ENCODE measurements around the gene UBE2O.

Gene UBE2O

DNA sequence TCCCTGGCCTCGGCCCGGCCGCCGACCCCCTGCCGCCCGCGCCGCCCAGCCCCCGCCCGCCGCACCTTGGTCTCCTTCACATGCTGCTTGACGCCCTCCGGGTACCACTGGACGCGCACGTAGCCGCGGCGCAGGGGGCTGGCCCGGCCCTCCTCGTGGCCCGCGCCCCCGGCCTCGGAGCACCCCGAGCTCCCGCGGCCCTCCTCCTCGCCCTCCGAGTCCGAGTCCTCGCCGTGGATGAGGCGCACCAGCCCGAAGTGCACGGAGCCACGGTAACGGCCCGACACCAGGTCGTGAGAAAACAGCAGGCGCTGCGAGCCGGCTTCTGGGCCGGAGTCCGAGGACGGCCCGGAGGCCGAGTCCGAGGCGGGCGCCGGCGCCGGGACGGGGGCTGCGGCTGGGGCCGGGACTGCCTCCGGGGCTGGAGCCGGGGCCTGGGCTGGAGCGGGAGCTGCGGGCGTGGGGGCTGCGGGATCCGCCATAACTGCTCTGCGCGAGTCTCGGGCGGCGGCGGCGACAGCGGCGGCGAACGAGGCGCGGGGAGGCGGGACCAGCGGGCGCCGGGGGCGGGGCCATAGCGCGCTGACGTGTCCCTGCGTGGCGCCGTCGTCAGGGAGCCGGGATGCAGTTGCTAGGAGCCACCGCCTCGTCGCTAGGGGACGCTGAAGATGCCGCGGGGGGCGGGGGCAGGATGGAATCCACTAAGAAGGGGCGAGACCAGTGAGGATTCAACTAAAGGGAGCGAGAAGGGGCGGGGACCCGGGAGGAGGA is at the start of gene UBE2O:
Gene UBE2O (minus strand): TSS at position 493 of the 771 bp plus-strand sequence. CDS start 11 bp downstream, at position 482.
- peak; percentile 93 to 95 for DNase-seq

DNA sequence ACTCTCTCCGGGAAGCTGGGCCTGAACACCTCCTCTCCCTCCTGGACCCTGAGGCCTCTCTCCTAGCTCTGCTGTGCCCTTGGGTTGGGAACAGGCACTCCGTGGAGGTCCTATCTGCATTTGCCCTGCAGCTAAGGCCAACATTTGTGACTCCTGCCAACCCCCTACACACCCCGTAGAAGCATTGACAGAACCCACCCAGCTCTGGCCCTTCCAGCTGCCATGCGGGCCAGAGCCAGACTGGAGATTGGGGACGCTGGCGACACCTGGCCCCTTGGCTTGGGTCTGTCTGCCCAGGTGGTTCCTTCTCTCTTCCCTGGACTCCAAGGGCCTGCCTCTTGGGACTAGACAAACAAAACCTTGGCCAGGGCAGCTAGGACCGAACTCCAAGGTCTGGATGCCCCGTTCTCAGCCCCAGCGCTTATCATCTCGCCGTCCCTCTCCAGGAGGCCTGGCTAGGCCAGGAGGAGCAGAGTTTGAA is 48.9 kb upstream of the UBE2O start:
- no peak for DNase-seq

DNA sequence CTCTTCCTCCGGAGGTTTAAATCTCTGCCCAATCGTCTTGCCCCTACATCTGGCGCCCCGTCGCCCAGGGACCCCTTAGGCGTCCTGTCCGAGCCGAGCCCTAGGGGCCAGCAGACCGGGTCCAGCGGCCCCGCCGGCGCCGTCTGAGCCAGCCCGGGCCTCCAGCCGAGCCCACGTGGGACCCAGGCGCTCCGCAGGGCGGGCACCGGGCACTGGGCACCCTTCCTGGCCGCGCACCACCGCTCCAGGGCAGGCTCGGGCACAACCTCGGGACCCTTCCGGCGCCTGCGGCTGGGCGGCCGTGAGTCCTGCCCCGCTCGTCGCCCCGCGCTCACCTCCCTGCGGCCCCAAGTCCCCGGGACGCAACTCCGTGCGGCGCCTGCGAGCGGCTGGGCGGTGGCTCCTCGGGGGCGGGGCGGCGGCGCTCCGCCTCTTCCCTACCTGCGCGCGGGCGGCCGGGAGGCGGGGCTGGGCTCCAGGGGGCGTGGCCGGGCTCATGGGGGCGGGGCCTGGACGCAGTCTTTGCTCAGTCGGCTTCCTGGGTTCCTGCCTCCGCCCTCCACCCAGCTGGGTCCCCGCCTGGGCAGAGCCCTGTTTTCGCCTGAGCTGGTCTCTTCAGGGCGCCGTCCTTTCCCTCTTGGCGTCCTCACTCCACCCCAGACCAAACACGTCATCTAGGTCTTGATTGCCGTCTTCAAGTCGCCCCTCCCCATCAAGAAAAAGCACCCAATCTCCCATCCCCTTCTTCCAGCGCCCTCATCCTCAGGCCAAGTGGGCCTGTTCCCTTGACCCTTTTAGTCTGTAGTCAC is 48.3 kb upstream of the UBE2O start, which contains the start of gene RHBDF2:
Gene RHBDF2 (minus strand): TSS at position 406 of the 809 bp plus-strand sequence. CDS start 19,899 bp downstream, outside the sequence.
- DNase-seq: peak; percentile 95 to 100

DNA sequence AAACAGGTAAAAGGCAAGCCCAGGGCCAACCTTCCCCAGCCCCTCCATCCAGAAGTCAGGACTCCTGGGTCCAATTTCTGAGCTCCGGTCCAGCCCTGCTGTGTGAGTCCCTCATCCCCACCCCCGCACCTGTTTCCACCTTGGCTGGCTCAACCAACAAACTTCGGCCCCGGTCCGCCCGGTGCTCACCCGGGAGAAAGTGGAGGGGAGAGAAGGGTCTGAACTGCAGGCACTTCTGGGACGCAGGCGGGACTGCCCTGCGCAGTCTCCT is 47.7 kb upstream of the UBE2O start:
- no peak for DNase-seq

DNA sequence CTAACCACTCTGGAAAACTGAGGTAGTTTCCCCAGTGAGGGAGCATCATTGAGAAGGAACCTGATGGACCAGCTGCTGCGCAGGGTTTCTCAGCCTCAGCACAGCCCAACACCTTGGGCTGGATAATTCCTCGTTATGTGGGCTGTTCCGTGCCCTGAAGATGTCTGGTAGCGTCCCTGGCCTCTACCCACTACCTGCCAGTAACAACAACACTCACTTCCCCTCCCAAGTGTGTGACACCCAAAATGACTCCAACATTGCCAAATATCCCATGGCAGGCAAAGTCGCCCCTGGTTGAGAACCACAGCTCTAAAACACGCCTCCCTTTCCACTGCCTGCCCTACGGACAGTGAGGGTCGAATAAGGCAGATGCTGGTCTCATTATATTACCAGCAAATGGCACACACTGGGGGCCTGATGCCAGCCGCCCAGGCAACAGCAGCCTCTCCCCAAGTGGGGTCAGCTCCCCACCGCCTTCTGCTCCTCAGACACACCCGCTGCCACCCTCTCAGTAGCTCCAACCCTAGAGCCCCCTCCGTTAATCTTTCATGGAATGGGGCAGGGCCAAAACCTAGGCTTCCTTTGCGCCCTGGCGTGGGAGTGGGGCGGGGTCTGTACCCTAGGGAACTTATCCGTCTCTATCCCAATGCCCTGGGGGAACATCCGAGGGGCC is 47.3 kb upstream of the UBE2O start:
- no peak for DNase-seq

DNA sequence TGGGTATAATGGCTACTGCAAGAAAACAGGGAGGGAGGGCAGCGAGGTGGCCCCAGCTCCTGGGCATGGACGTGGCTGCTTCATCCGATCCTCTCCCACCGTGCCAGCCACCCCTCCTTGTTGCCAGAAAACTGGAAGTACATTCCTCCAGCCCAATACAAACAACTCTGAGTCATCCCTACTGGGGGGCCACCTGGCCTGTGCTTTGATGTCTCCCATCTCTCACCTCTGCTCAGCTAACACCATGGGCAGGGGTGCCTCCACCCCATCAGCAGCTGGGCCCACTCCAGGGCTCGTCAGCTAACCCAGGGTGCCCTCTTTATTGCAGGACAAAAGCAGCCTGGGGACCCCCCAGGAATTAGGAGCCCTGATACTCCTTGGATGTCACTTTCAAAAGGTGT is 46.3 kb upstream of the UBE2O start:
- DNase-seq: no peak

DNA sequence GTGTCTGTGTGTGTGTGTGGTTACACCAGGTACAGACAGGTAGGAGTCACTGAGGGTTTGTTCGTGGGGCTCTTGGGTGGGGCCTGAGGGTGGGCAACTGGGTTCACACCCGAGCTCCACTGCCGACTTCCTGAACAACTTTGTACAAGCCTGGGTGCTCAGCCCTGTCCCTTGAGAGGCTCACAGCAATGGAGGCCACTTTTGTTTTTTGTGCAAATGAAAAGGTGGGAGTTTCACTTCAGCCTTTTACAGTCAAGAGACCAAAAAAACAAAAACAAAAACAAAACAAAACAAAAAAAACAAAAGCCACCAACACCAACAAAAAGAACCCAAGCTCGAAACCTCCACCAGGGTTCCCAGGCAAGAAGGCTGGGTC is 45.9 kb upstream of the UBE2O start:
- no peak for DNase-seq

DNA sequence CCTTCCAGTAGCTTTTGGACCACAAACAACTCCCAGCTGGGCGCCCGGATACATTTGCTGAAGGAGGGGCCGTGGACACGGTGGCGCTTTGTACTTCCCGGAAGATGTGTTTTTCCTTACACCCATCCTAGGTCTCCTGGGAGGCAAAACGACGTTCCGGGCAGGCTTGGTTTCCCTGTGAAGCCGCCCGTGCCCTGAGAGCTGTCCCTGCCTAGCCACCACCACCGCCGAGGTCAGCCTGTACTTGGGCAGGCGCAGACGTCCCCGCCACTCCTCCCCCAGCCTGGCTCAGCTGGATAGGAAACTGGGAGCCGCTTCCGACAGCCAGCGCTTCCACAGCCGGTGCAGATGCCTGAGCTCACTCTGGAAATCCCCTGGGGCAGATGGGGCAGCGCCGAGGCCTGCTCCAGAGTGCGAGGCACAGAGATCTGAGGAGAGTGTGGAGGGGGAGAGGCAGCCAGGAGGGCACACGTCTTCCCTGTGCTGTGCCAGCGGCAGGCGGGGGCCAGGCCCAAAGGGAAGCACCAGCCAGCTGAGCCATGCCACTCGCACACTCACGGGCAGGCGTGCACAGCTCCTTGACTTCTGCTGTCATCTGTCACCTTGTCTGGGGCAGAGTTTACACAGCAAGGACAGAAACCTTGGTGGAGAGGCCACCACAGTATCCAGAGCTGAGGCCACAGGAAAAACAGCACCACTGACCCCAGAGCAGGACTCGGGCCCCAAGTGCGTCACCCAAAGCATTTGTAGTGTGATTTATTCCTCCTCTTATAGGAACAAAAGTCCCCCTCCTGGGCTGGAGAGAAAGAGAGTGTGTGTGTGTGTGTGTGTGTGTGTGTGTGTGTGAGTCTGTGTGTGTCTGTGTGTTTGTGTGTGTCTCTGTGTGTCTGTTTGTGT is 45.3 kb upstream of the UBE2O start:
- no peak for DNase-seq

DNA sequence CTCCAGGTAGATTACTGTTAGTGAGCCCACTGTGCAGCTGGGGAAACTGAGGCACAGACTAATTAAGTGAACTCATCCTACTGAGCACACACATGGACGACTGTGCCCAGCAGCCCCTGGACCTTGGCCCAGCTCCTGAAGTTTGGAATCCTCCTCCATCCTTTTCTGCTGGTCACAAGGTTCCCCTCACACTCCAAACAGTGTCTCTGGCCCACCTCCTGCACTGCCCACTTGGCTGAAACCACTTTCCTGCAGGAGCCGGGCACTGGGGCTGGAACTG is 44.7 kb upstream of the UBE2O start:
- DNase-seq: no peak

DNA sequence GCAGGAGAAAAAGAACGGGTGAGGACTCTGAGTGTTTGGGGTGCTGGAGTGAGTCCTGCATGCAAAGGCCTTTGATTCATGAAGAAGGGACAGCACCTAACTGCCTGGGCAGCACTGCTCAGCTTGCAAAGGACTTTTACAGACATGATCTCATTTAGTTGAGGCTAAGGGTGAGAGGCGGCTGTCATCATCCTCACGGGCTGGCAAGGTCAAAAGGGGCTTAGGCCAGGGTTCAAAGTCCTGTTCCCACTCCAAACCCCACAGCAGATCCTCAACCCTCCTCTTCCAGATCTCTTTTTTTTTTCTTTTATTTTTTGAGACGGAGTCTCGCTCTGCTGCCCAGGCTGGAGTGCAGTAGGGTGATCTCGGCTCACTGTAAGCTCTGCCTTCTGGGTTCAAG is 43.5 kb upstream of the UBE2O start:
- no peak for DNase-seq

DNA sequence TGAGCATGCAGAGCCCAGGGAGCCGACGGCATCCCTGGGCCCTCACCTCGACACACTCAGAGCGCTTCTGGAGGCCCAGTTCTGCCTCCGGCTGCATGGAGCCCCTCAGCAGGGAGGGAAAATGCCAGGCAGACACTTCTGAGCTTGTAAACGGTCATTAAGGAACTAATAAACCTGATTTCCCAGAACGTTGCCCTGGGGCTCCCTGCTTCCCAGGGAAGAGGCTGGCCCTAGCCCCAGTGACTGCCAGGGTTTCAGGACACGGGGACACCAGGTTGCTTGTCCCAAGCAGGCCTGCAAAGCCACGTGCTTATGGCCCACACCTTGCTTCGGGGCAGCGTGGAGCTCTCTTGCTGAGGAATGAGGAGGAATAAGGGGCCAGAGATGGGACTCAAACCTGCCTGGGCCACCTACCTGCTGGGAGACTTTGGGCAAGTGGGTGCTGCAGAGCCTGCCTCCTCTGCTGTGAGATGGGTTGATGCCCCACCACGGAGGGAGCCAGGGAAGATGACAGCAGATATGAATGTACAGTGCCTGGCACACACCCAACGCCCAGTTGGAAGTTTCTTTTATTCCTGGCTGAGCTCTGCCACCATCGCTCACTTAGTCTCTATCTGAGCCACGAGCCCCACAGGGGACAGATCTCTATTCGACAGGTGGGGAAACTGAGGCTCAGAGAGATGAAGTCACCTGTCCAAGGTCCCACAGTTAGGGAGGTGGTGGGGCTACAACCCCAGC is 42.9 kb upstream of the UBE2O start:
- DNase-seq: no peak

DNA sequence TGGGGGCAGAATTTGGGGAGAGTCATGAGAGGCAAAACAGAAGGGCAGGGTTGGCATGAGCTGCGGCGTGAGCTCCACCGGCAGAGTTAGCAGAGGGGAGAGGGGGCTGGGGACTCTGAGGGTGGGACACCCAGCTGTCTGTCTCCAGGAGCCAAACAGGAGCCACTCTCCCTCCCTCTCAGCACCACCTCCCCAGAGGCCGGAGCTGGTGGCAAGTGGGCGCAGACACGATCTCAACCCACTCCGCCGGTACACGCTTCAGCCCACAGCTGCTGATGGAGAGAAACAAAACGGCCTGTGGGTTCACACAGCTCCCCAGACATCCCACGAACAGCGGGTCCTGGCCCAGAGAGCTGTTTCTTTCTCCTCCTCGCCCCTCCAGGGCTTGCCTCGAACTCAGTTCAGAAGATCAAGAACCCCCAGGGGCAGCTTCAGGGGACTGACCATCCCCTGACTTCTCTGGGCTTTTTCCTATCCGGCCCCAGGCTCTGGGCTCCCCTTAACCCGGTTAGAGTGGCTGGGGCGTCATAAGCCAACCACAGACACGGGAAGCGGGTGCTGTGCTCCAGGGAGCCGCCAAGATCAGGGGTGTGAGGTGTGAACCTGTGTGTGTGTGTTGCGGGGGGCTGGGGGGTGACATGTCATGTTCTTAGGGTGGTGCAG is 40.7 kb upstream of the UBE2O start:
- no peak for DNase-seq

DNA sequence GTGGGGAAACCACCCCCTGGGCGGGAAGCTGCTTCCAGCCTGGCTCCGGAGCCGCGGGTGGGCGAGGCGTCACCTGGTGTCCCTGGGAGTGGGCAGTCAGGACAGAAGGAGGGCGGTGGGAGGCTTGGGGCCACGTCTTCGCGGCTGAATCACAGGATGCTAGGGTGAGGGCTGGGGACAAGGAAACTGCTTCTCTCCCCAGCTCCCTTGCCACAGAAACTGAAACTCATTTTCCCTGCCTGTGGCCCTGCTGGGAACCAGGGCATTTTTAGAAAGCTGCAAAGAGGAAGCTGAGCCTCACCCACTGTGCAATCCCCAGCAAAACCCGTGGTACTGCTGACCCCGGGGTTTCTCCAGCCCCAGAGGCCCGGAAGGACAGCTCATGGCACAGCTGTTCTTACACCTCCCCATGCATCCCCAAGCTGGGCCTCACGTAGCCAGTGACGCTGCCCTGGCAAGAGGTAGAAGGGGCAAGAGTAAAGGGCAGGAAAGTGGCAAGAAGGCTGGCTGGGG is 40.1 kb upstream of the UBE2O start:
- DNase-seq: peak; percentile 16 to 39

DNA sequence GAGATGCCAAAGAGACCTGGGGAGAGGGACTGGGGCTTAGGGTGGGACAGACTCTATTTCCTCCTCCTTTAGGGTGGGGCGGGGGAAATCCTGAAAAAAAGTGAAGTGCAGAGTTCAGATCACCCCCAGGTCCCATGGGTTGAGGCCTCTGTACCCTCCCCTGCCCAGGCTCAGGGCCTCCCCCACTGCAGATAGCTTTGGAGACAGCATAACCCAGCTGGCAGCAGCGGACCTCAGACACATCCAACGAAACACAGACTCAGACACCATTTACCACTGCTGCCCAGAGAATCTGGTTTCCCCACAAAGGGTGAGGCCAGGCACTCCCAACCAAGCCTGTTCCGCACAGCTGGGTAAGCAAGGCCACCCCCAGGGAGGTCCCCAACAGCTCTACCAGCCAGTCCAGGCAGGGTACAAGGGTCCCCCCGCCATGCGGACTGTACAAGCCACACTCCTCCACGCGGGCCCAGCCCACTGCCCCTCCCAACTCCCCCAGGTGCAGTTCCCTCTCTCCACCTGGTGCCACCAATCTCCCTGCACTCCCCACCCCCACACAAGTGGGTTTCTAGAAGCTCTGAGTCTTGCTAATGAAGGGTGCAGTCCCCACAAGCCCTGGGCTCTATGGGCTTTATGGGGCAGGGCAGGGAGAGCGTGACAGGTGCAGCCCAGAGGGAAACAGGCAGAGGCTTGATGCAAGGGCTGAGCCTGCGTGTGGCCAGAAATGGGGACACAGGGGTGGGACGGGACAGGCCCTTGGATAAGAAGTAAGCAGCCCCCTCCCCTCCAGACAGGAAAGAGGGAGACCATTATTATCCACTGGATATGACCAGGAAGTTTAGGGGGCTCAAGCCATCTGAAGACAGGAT is 39.4 kb upstream of the UBE2O start:
- DNase-seq: no peak

DNA sequence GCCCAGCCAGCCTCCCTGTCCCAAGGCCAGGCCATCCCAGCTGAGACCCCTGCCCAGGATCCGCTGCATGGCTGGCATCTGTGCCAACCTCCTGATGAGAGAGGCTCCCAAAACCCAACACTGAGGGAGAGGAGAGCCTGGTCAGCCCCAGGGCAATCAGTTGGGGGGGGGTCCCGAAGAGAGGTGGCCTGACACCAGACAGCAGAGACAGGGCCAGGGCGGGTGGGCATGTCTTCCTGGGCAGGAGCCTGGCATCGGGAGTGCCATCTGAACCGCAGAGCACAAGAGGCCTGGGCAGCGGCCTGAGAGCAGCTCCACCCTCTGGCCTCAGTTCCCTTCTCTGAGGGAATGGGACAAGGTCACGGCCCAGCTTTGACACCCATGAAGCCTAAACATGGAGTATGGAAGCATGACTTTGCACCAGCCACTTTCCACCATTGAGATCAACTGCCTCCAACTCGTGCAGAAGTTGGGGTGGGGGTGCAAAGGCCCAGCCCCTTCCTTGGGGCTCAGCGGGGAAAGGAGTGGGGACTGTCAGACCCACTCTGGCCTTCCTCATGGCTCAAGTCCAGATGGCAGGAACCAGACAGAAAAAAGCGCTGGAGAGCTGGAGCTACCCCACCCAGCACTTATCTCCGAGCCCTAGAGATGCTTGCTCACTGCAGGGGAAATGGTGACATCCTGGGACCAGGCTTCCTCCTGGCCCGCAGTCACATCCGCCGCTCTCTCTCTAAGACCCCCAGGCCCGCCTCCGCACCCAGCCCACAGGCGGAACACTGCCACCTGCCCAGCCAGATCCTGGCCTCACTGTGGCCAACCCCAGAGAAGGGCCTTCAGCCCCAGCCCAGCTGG is 38.5 kb upstream of the UBE2O start:
- DNase-seq: no peak

DNA sequence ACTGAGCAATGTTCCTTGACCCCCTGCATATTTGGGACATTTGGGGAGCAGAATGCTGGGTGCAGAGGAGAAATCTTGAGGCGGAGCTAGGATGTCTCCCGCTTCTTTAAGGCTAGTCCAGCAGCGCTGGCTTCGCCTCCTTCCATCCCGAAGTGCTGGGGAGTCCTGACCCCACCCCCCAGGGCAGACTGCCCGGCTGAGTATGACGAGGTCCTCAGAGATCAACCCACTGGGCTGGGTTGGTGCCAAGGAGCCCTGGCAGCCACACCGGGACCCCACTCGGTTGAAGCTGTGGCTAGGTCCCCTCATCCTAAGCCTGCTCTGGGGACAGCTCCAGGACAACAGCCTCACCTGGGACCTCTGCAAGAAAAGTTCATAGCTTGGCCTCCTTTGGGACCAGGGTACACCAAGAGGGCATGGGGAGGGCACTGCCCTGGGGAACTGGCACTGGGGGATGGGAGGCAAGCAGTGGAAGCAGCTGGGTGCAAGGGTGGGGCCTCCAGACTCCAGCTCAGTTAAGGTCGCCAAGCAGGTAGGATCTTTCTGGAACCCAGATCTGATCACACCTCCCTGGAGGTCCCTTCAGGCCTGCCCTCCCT is 37.3 kb upstream of the UBE2O start:
- DNase-seq: no peak

DNA sequence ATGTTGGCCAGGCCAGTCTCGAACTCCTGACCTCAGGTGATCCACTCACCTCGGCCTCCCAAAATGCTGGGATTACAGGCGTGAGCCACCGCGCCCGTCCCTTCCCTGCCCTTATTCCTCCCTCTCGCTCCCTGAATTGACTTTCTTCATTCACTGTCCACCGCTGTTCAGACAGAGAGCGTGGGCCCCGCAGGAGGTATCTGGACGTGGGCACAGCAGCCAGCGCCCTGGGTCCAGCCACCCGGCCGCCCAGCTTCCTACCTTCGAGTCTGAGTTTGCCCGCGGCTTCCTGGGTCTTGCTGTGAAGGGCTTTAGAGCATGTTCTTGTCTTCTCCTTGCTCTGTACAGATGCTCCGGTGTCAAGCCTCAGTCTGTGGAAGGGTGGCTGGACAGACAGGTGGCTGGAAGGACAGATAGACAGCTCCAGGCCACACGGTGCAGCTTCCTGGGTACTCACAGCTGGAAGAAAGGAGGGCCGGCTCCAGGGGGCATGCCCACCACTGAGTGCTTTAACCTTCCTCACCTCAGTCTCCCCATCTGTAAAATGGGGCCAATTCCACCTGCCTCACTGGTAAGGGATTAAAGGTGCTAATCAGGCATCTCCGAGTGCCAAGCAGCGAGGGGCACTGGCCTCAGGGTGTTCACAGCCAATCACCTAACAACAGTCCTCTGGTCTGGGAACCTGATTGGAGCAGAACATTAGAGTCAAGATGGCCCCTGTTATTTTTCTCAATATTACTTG is 34.7 kb upstream of the UBE2O start:
- no peak for DNase-seq

DNA sequence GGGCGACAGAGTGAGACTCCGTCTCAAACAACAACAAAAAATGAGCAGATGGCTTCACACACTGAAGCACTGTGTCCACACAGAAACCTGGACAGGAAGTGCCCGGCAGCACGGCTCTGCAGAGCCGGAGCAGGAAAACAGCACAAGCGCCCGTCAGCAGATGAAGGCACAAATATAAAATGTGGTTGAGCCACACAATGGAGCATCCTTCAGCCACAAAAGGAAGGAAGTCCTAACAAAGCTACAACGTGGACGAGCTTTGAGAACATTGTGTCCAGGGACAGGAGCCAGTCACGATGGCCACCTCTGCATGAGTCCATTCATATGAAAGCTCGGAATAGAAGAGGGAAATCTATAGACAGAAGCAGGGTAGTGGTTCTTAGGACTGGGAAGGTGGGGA is 32.6 kb upstream of the UBE2O start:
- DNase-seq: no peak

Measured in stimulated activated CD4-positive, alpha-beta T cell treated with anti-CD3 and anti-CD28 coated beads, Interleukin-2, amount 100 ng/mL, for 48 hours (primary cell).